HEK293 (cell line): ENCODE measurements around the gene PPP1R18.

Source experiments
- BCL11B ChIP-seq: fragments of 450-650 bp; formaldehyde crosslinking; IDR thresholded peaks from 2 replicates; pipeline ENCODE4 v1.5.1; 2016; ENCODE audit warnings: low read depth, missing biosample characterization, missing genetic modification characterization
- EGR2 ChIP-seq: fragments of 450-650 bp; formaldehyde crosslinking; IDR thresholded peaks from 2 replicates; pipeline ENCODE4 v1.5.1; 2016; ENCODE audit warnings: low read depth, missing biosample characterization, missing genetic modification characterization
- GFI1B ChIP-seq: fragments of 450-650 bp; formaldehyde crosslinking; IDR thresholded peaks from 2 replicates; pipeline ENCODE4 v1.5.1; 2016; ENCODE audit warnings: missing biosample characterization, missing genetic modification characterization
- HOXC10 ChIP-seq: sonication (generic); formaldehyde crosslinking; IDR thresholded peaks from 2 replicates; pipeline ENCODE4 v1.8.1; 2023; ENCODE audit warnings: mild to moderate bottlenecking, missing genetic modification reagents
- HOXD13 ChIP-seq: sonication (generic); formaldehyde crosslinking; IDR thresholded peaks from 2 replicates; pipeline ENCODE4 v1.8.0; 2022; ENCODE audit warnings: missing genetic modification reagents, borderline replicate concordance
- KLF1 ChIP-seq: fragments of 450-650 bp; formaldehyde crosslinking; IDR thresholded peaks from 2 replicates; pipeline ENCODE4 v1.5.1; 2016; ENCODE audit warnings: missing biosample characterization, missing genetic modification characterization
- MYNN ChIP-seq: fragments of 450-650 bp; formaldehyde crosslinking; IDR thresholded peaks from 2 replicates; pipeline ENCODE4 v1.5.1; 2016; ENCODE audit warnings: missing biosample characterization, missing genetic modification characterization, borderline replicate concordance
- PRDM1 ChIP-seq: fragments of 450-650 bp; formaldehyde crosslinking; IDR thresholded peaks from 2 replicates; pipeline ENCODE4; 2016; ENCODE audit warnings: missing biosample characterization, missing genetic modification characterization
- SP2 ChIP-seq: fragments of 450-650 bp; formaldehyde crosslinking; IDR thresholded peaks from 2 replicates; pipeline ENCODE4 v1.5.1; 2016; ENCODE audit warnings: missing biosample characterization, missing genetic modification characterization
- TCF7L2 ChIP-seq: IDR thresholded peaks from 2 replicates; pipeline ENCODE4 v1.6.1; 2011; ENCODE audit warnings: low read depth, mild to moderate bottlenecking, inconsistent platforms, low read length, moderate library complexity, borderline replicate concordance
- ZBTB17 ChIP-seq: fragments of 450-650 bp; formaldehyde crosslinking; IDR thresholded peaks from 2 replicates; pipeline ENCODE4 v1.5.1; 2016; ENCODE audit warnings: missing biosample characterization, missing genetic modification characterization
- ZBTB49 ChIP-seq: fragments of 450-650 bp; formaldehyde crosslinking; IDR thresholded peaks from 2 replicates; pipeline ENCODE4 v1.5.1; 2016; ENCODE audit warnings: missing biosample characterization, missing genetic modification characterization, low read depth
- ZFP37 ChIP-seq: fragments of 450-650 bp; formaldehyde crosslinking; IDR thresholded peaks from 2 replicates; pipeline ENCODE4 v1.5.1; 2016; ENCODE audit warnings: missing biosample characterization, missing genetic modification characterization
- ZIC2 ChIP-seq: fragments of 450-650 bp; formaldehyde crosslinking; IDR thresholded peaks from 2 replicates; pipeline ENCODE4 v1.5.1; 2016; ENCODE audit warnings: missing biosample characterization, missing genetic modification characterization
- ZNF114 ChIP-seq: fragments of 450-650 bp; formaldehyde crosslinking; IDR thresholded peaks from 2 replicates; pipeline ENCODE4 v1.5.0; 2017; ENCODE audit warnings: missing biosample characterization, missing genetic modification characterization
- ZNF157 ChIP-seq: fragments of 450-650 bp; formaldehyde crosslinking; IDR thresholded peaks from 2 replicates; pipeline ENCODE4 v1.5.1; 2016; ENCODE audit warnings: missing biosample characterization, missing genetic modification characterization
- ZNF16 ChIP-seq: fragments of 450-650 bp; formaldehyde crosslinking; IDR thresholded peaks from 2 replicates; pipeline ENCODE4 v1.5.1; 2016; ENCODE audit warnings: low read depth, missing biosample characterization, missing genetic modification characterization
- ZNF169 ChIP-seq: fragments of 450-650 bp; formaldehyde crosslinking; IDR thresholded peaks from 2 replicates; pipeline ENCODE4 v1.5.1; 2016; ENCODE audit warnings: missing biosample characterization, missing genetic modification characterization
- ZNF184 ChIP-seq: fragments of 450-650 bp; IDR thresholded peaks from 2 replicates; pipeline ENCODE4 v1.5.1; 2018; ENCODE audit warnings: missing biosample characterization, mild to moderate bottlenecking, missing genetic modification characterization
- ZNF221 ChIP-seq: fragments of 450-650 bp; formaldehyde crosslinking; IDR thresholded peaks from 2 replicates; pipeline ENCODE4 v1.5.1; 2017; ENCODE audit warnings: missing biosample characterization, missing genetic modification characterization, borderline replicate concordance
- ZNF37A ChIP-seq: fragments of 450-650 bp; IDR thresholded peaks from 2 replicates; pipeline ENCODE4 v1.5.1; 2018; ENCODE audit warnings: missing biosample characterization, missing genetic modification characterization
- ZNF416 ChIP-seq: fragments of 450-650 bp; formaldehyde crosslinking; IDR thresholded peaks from 2 replicates; pipeline ENCODE4 v1.5.1; 2016; ENCODE audit warnings: missing biosample characterization, missing genetic modification characterization
- ZNF521 ChIP-seq: fragments of 450-650 bp; formaldehyde crosslinking; IDR thresholded peaks from 2 replicates; pipeline ENCODE4 v1.5.1; 2017; ENCODE audit warnings: missing biosample characterization, mild to moderate bottlenecking, missing genetic modification characterization
- ZNF548 ChIP-seq: fragments of 450-650 bp; formaldehyde crosslinking; IDR thresholded peaks from 2 replicates; pipeline ENCODE4 v1.5.1; 2016; ENCODE audit warnings: missing biosample characterization, missing genetic modification characterization
- ZNF561 ChIP-seq: fragments of 450-650 bp; IDR thresholded peaks from 2 replicates; pipeline ENCODE4 v1.5.1; 2018; ENCODE audit warnings: missing biosample characterization, missing genetic modification characterization, borderline replicate concordance
- ZNF596 ChIP-seq: fragments of 450-650 bp; IDR thresholded peaks from 2 replicates; pipeline ENCODE4 v1.5.0; 2018; ENCODE audit warnings: missing biosample characterization, mild to moderate bottlenecking, missing genetic modification characterization, moderate library complexity
- ZNF626 ChIP-seq: fragments of 450-650 bp; sonication (Bioruptor Pico); formaldehyde crosslinking; IDR thresholded peaks from 2 replicates; pipeline ENCODE4 v1.5.1; 2018; ENCODE audit warnings: missing biosample characterization, missing genetic modification characterization, inconsistent platforms
- ZNF658 ChIP-seq: fragments of 450-650 bp; formaldehyde crosslinking; IDR thresholded peaks from 2 replicates; pipeline ENCODE4; 2016; ENCODE audit warnings: missing biosample characterization, missing genetic modification characterization
- ZNF777 ChIP-seq: fragments of 450-650 bp; formaldehyde crosslinking; IDR thresholded peaks from 2 replicates; pipeline ENCODE4 v1.5.1; 2017; ENCODE audit warnings: missing biosample characterization, missing genetic modification characterization, borderline replicate concordance
- ZXDB ChIP-seq: fragments of 450-650 bp; formaldehyde crosslinking; IDR thresholded peaks from 2 replicates; pipeline ENCODE4 v1.5.1; 2016; ENCODE audit warnings: missing biosample characterization, missing genetic modification characterization
- TF ChIP-seq, protein P1 (sequence below): fragments of 450-650 bp; formaldehyde crosslinking; IDR thresholded peaks from 2 replicates; pipeline ENCODE4 v1.5.1; 2016; ENCODE audit warnings: missing biosample characterization, missing genetic modification characterization

PPP1R18 gene

GRCh38 chr6:30672445-30673253 is 13.8 kb downstream of the PPP1R18 start, which contains the start of gene DHX16 (continued):
- TF ChIP-seq, protein P1, sequence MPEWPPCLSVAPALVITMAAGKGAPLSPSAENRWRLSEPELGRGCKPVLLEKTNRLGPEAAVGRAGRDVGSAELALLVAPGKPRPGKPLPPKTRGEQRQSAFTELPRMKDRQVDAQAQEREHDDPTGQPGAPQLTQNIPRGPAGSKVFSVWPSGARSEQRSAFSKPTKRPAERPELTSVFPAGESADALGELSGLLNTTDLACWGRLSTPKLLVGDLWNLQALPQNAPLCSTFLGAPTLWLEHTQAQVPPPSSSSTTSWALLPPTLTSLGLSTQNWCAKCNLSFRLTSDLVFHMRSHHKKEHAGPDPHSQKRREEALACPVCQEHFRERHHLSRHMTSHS (tag by site-specific recombination): no peak
- no peak for TF ChIP-seq TCF7L2
- no peak for TF ChIP-seq ZNF548
- no peak for TF ChIP-seq ZNF37A (tag by site-specific recombination)
- TF ChIP-seq ZNF626 (tag by site-specific recombination): no peak
- no peak for TF ChIP-seq BCL11B
- no peak for TF ChIP-seq ZNF114 (tag by site-specific recombination)
- TF ChIP-seq PRDM1 (tag by site-specific recombination): peak; percentile 79
- TF ChIP-seq GFI1B (tag by site-specific recombination): no peak
- no peak for TF ChIP-seq ZIC2
- no peak for TF ChIP-seq HOXC10 (CRISPR knock-in tag)
- TF ChIP-seq ZNF658 (tag by site-specific recombination): 0 out of 2 replicates have a peak, but pooled peaks have one; percentile 48
- TF ChIP-seq ZNF416 (tag by site-specific recombination): no peak
- no peak for TF ChIP-seq ZNF16
- peak; percentile 83; the same call in 1 of the 2 replicates for TF ChIP-seq ZXDB
- TF ChIP-seq ZNF561 (tag by site-specific recombination): peak; percentile 100
- TF ChIP-seq MYNN (tag by site-specific recombination): peak; percentile 25; the same call in 1 of the 2 replicates
- no peak for TF ChIP-seq ZNF157 (tag by site-specific recombination)
- TF ChIP-seq KLF1 (tag by site-specific recombination): peak; percentile 7; the same call in 1 of the 2 replicates
- no peak for TF ChIP-seq ZNF221 (tag by site-specific recombination)
- no peak for TF ChIP-seq ZBTB49 (tag by site-specific recombination)
- peak; percentile 96 for TF ChIP-seq ZBTB17
- TF ChIP-seq ZNF169: no peak
- peak; percentile 71 for TF ChIP-seq ZNF184 (tag by site-specific recombination)
- TF ChIP-seq HOXD13 (CRISPR knock-in tag): no peak
- peak; percentile 56; the same call in 1 of the 2 replicates for TF ChIP-seq SP2
- no peak for TF ChIP-seq ZNF521 (tag by site-specific recombination)
- TF ChIP-seq ZNF777: no peak
- TF ChIP-seq EGR2 (tag by site-specific recombination): no peak
- TF ChIP-seq ZNF596: no peak
- peak; percentile 42; the same call in 1 of the 2 replicates for TF ChIP-seq ZFP37 (tag by site-specific recombination)
